GM19468 (cell line): ENCODE measurements around the gene CPB2.

Experiments used
- ATAC-seq: cut with Tn5 transposase; IDR thresholded peaks from one replicate; pipeline ENCODE4 v1.9.1; 2021; ENCODE audit warnings: mild to moderate bottlenecking, moderate library complexity, moderate number of reproducible peaks; ENCODE audit not compliant: unreplicated experiment; ENCODE audit errors: extremely low read depth

CPB2 gene

DNA sequence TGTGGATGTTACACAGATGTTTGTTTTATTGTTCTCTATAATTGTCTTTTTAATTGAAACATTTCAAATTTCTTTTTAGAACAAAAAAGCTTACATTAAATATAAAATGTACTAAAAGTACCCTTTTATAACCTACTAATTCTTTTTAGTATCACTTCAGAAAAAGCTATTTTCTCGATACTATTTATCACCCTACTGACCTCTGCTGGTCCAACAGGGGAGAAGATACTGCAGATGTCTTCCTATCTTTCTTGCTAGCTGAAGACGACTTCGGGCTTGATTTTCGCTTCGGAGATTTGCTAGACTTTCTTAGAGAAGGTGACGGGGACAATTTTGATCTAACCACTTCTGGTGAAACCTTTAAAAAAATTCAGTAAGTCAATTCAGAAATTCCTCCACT is 94.7 kb downstream of the CPB2 start:
- no peak for ATAC-seq

- no peak for ATAC-seq
Observed at GRCh38 chr13:46008631-46009030, 96.2 kb downstream of the CPB2 start.

DNA sequence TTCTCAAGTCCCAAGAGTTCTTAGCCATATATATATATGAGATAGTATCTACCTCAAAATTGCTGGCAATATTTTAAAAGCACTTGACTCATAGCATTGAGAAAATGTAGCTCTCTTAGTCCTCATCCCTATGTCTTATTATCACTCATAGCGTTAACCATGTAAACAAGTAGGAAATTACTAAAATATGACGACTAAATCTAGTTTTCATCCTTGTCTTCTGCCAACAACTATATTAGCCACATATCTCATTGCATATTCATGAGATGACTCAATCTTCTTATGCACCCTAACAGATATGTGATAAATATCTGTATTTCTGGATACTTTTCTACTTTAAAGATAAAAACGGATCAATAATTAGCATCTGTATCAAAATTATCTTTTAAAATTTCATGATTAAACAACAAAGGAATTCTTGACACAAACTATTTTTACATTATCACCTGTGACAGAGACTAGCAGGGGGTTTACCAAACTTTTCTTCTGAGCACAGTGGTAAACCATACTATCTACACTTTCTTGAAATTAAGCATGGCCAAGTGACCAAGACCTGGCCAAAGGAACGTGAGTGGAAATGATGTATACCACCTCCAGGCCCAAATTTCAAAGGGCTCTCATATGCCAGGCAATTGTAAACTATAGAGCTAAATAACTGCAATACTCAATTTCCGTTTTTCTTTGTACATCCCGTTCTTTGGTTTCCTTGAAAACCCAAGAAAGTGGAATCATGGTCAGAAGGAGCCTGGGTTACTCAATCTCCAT is 98.0 kb downstream of the CPB2 start:
- ATAC-seq, result no peak

- ATAC-seq, result no peak
Observed at GRCh38 chr13:46004491-46004890, 100.3 kb downstream of the CPB2 start.
